Measurements from ENCODE around the gene BCL3.
"Not testable (repeated sequence)": the region's sequence is repeated elsewhere in the genome, so short reads cannot be mapped to it uniquely, and the experiment has no call there.

BCL3 gene

DNA sequence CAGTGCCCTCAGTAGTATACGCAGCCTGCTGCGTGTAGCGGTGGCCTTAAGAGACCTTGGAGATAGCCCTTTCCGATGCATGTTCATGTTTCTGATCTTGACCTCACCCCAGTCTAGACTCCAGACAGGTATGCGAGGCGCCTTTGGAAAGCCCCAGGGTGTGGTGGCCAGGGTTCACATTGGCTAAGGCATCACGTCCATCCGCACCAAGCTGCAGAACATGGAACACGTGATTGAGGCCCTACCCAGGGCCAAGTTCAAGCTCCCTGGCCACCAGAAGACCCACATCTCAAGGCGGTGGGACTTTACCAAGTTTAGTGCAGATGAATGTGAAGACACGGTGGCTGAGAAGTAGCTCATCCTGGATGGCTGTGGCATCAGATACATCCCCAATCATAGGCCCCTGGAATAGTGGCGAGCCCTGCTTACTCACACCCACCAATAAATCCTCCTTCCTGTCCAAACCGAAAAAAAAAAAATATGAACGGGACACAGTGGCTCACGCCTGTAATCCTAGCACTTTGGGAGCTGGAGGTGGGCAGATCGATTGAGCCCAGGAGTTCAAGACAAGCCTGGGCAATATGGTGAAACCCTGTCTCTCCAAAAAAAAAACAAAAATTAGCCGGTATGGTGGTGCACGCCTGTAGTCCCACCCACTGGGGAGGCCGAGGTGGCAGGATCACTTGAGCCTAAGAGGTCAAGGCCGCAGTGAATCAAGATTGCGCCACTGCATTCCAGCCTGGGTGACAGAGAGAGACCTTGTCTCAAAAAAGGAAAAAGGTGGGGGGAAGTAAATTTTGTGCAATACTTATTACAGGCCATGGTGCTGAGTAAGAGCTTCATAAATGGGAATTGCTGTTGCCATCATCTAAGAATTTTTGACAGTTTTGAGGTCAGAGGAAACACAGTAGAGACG, 16.8 kb downstream of the BCL3 start:
- no peak for DNase-seq

DNA sequence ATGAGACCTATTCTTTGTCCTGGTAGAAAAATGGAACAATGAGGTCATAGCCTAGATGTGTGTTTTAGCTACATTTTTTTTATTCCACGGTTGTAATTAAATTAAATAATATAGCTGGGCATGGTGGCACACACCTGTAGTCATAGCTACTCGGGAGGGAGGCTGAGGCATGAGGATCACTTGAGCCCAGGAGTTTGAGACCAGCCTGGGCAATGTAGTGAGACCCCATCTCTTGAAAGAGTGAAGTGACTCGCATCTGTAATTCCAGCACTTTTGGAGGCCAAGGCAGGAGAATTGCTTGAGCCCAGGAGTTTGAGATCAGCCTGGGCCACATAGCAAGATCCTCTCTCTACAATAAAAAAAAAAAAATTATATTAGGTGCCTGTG, 17.4 kb downstream of the BCL3 start:
- DNase-seq, result no peak

DNA sequence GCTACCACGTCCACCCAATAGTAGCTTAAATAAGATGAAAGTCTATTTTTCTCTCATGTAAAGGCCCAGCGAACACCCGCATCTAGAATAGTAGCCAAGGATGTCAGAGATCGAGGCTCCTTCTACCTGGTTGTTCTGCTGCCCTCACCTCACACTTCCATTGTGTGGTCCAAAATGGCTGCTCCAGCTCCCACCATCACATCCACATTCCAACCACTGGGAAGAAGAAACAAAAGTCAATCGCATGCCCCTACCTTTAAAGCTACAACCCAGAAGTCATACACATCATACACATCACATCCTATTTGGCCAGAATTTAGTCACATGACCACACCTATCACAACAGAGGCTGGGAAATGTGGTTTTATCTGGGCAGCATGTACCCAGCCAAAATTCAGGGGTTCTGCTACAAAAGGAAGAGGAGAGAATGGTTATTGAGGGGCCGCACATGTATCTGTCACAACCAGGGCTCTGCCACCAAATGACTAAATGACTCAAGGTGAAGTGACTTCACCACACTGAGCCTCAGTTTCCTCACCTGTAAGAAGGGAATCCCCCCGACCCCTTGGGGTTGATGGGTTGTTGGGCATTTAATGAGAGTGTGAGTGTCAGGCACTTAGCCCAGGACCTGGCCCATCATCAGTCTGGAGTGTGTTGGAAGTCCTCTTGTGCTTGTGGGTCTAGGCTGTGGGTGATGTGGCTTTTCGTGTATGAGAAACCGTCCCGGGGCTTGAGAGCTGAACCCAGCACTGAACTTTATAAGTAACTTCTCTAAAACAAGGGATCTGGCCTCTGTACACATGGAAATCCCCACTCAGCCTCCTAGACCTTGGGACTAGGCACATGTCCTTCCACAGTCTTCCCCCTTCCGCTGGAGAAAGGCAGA, 19.0 kb downstream of the BCL3 start:
- DNase-seq, result no peak

DNA sequence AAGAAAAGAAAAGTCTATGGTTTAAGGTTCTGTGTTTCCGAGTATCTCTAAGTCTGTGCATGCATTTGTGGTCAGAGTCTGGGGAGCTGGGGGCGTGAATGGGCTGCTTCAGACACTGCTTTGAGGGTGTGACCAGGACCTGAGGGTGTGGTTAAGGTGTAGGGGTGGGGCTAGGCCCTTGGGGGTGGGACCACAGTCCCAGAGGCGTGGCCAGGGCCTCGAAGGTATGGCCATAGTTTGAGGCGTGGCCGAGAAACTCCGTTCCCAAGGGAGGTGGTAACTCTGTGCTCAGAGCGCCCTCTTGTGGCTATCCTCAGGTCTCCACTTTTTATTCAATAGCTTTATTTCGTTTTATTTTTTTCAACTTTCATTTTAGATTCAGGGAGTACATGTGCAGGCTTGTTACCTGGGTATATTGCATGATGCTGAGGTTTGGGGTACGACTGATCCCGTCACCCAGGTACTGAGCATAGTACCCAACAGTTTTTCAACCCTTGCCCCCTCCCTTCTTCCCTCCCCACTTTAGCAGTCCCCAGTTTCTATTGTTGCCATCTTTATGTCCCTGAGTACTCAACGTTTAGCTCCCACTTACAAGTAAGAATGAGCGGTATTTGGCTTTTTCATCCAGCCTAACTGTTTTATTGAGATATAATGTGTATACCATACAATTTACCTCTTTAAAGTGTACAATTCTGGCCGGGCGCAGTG, 22.2 kb downstream of the BCL3 start:
- DNase-seq, result peak; percentile 94

DNA sequence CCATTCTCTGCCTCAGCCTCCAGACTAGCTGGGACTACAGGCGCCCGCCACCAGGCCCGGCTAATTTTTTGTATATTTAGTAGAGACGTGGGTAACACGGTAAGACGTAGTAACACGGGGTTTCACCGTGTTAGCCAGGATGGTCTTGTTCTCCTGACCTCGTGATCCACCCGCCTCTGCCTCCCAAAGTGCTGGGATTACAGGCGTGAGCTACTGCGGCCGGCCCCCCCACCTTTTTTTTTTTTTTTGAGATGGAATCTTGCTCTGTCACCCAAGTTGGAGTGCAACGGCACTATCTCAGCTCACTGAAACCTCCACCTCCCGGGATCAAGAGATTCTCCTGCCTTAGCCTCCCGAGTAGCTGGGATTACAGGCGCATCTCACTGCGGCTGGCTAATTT, 23.6 kb downstream of the BCL3 start:
- DNase-seq, result not testable (repeated sequence)

DNA sequence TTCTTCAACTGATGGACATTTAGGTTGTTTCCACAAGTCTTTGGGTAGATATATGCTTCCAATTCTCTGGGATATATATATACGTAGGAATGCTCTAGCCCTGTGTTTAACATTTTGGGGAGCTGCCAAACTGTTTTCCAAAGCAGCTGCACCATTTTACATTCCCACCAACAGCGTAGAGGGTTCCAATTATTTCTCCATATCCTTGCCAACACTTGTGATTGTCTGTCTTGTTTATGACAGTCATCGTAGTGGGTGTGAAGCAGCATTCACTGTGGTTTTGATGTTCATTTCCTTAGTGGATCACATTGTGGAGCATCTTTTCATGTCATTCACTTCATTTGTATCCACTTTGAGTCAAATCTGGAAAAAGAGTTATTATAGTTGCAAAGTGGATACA, 24.5 kb downstream of the BCL3 start:
- no peak for DNase-seq

DNA sequence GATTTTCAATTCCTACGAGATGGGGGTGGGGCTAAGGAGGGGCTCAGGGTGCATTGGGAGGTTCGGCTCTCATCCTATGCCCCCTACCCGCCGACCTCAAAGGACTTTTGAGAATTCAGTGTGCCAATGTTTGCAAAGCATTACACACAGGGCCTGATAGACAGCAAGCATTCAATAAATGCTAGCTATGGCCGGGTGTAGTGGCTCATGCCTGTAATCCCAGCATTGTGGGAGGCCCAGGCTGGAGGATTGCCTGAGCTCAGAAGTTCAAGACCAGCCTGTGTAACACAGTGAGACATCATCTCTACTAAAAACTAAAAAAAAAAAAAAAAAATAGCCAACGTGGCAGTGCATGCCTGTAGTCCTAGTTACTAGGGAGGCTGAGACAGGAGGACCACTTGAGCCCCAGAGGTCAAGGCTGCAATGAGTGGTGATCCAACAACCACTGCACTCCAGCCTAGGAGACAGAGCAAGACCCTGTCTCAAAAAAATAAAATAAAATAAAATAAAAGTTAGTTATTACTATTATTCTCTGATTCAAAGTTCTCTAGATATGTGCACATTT, 27.2 kb downstream of the BCL3 start:
- DNase-seq, result no peak

DNA sequence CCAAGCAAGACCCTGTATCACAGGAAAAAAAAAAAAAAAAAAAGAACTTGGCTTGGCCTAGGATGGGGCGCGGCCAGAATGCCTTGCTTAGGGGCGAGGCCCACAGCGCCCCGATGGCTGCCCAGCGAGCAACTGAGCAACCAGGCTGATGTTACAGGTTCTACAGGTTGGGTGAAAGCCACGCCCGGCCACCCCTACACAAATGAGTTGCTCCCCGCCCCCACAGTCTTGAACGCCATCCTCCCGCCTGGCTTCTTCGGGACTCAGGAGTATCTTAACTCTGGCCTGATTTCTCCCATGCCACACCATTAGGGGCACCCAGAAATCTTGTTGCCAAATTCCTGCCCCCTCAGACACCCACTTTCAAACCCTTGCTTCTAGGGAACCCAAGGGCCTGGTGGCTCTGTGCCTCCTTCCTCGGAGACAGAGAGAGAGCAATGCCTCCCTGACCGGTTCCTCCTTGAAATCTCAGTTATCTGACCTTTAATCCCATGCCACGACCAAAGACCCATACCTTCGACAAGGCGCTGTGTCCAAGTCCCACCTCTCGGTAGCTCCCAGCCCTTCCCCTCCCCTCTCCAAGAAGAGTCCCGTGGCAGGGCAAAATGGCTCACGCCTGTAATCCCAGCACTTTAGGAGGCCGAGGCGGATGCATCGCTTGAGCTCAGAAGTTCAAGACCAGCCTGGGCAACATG, 28.0 kb downstream of the BCL3 start:
- DNase-seq, result no peak

DNA sequence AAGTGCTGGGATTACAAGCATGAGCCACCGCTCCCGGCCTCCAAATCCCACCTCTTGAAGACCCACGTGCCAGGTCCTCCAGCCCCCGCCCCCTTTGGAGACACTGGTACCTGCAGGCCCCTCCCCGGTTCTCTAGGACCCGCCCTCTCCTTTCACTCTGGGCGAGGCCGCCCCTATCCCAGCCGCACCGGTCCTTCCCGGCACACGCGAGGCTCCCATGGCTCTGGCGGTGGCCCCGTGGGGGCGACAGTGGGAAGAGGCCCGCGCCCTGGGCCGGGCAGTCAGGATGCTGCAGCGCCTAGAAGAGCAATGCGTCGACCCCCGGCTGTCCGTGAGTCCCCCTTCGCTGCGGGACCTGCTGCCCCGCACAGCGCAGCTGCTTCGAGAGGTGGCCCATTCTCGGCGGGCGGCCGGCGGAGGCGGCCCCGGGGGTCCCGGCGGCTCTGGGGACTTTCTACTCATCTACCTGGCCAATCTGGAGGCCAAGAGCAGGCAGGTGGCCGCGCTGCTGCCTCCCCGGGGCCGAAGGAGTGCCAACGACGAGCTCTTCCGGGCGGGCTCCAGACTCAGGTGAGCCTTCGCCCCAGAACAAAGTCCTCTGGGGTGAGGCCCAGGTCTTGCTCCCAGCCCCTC, 29.3 kb downstream of the BCL3 start, which contains the start of gene CBLC:
Gene CBLC (plus strand): TSS at position 176 of the 633 bp plus-strand sequence. CDS start 42 bp downstream, at position 218.
- no peak for DNase-seq

DNA sequence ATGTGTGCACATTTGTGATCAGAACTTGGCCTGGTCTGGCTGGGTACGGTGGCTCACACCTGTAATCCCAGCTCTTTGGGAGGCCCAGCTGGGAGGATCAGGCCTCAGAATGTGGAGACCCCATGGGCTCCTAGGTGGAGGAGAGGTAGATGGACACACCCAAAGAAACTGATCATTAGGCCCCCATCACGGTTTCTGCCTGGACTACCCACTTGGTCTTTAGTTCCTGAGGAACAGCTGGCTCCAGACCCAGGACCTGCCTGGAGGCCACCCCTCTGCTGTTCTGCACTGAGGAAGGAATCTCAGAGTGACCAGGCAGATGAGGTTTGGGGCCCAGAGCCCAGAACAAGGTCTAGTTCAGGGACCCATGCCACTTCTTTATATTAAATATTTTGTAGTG, 30.6 kb downstream of the BCL3 start:
- DNase-seq, result no peak

DNA sequence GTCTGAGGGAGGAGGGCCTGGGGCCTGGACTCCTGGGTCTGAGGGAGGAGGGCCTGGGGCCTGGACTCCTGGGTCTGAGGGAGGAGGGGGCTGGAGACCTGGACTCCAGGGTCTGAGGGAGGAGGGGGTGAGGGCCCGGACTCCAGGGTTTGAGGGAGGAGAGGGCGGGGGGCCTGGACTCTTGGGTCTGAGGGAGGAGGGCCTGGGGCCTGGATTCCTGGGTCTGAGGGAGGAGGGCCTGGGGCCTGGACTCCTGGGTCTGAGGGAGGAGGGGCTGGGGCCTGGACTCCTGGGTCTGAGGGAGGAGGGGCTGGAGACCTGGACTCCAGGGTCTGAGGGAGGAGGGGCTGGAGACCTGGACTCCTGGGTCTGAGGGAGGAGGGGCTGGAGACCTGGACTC, 33.2 kb downstream of the BCL3 start:
- not testable (repeated sequence) for DNase-seq

DNA sequence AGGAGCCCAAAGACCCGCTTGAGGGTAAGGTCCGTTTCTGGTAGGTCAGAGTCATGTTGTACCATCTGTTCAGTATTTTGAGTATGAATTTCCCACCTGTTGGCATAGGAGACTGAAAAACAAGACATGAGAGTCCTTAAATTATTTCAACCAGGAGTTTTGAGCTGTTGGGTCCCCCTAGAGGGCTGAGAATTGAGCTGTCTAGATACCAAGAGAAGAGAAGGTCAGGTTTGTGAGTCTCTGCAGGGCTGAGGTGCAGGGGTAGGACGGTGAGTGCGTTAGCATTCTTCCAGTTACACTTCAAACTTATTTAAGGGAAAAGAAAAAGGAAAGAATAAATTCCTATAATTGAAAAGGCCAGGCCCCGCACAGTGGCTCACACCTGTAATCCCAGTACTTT, 34.2 kb downstream of the BCL3 start:
- DNase-seq, result no peak

DNA sequence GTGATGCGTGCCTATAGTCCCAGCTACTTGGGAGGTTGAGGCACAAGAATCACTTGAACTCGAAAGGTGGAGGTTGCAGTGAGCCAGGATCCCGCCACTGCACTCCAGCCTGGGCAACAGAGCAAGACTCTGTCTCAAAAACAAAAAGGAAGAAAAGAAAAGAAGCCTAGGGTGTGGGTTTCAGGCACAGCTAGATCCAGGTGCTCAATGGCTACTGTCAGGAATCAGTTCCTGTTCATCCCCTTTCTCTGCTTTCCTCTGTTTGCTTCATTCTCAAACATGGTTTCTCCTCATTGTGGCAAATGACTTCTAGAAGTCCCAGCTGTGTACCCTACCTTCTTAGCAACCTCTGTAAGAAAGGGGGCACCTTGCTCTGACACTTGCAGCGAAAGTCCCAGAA, 35.0 kb downstream of the BCL3 start:
- no peak for DNase-seq

DNA sequence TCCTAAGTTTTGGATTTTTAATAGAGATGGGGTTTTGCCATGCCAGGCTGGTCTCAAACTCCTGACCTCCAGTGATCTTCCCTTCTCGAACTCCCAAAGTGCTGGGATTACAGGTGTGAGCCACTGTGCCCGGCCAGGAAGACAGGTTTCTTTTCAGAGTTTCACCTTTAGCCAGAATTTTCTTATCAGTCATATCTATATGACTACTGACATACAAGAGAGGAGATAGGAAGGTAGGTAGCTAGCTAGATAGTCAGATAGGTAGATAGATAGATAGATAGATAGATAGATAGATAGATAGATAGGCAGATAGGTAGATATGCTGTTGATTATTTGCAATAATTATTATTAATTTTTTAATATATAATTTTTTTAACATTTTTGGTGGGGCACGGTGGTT, 36.8 kb downstream of the BCL3 start:
- DNase-seq, result no peak

DNA sequence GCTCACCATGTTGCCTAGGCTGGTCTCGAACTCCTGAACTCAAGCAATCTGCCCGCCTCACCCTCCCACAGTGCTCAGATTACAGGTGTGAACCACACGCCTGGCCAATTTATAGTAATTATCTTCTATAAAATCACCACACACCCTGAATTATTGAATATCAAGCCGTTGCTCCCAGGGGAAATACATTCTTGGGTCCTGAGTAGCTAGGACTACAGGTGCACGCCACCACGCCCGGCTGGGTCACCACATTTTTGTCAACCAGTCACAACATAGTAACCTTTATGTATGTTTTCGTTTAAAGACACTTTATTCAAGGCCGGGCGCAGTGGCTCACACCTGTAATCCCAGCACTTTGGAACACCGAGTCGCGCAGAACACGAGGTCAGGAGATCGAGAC, 37.5 kb downstream of the BCL3 start:
- no peak for DNase-seq

DNA sequence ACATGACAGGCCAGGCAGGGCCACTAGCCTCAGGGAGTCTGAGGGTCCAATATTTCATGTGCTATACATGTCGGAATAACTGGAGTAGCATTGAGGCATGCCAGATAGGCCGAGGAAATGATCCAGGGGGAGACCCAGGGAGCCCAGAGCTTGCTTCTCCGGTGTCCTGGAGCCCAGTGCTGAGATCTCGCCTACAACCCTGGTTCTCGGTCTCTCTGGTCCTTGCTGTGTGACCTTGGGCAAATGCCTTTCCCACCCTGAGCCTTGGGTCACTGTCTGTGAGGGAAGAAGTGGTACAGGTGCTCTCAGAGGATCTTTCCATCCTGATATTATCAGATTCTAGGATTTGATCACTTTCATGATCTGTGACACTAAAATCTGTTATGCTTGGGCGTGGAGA, 40.5 kb downstream of the BCL3 start:
- no peak for DNase-seq

DNA sequence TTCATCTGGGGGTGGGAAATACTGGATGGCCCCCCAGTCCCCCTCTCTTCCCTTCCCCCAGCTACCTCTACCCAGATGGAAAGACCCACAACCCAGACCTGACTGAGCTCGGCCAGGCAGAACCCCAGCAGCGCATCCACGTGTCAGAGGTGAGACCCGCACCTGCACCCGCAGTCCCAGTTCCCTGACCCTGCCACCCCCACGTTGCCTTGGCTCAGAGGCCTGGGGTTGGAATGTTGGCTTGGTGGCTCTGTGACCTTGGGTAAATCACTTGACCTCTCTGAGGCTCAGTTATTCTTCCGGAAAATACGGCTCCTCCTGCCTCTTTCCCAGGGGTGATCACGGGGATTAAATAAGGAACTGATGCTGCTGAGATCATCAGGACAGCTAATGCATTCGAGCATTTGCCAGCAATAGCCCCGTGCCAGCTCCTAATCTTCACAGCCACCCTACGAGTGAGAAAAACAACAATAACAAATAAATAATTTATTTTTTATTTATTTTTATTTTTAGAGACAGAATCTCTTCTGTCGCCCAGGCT, 41.5 kb downstream of the BCL3 start:
- DNase-seq, result no peak

DNA sequence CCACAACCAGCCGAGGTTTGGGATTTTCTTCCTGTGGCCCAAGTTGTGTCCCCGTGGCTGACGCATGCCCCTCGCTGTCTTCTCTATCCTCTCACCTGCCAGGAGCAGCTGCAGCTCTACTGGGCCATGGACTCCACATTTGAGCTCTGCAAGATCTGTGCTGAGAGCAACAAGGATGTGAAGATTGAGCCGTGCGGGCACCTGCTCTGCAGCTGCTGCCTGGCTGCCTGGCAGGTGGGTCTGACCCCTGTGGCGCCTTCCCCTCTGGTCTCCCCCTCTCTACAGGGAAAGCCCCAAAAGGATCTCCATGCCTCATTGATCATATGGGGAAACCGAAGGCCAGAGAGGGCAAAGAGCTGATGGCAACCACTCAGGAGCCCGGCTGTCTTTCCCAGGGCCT, 43.8 kb downstream of the BCL3 start:
- no peak for DNase-seq

DNA sequence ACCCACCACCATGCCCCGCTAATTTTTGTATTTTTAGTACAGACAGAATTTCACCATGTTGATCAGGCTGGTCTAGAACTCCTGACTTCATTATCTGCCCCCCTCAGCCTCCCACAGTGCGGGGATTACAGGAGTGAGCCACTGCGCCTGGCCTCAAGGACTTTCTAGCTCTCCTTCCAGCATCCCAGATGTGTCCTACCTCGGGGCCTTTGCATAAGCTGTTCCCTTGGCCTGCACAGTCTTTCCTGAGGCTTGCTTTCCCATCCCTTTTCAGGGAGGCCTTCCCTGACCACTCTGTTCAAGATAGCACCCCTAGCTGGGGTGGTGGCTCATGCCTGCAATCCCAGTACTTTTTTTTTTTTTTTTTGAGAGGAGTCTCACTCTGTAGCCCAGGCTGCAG, 46.1 kb downstream of the BCL3 start:
- no peak for DNase-seq

DNA sequence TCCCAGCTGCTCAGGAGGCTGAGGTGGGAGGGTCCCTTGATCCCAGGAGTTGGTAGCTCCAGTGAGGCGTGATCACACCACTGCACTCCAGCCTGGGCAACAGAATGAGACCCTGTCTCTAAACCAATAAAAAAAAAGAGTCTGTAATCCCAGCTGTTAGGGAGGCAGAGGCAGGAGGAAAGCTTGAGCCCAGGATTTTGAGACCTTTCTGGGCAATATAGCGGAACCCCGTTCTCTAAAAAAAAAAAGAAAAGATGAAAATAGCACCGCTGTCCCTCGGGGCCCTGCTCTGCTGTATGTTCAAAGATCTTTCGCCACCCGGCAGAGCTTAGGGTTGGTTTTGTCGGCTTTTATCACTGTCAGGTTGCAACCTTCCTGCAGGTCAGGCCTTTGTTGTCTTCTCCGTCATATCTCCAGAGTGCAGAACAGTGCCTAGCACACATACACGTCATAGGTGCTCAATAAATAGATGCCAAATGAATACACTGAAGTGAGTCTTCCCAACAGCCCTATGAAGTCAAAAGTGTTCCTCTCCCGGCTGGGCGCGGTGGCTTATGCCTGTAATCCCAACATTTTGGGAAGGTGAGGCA, 47.0 kb downstream of the BCL3 start:
- DNase-seq, result no peak

DNA sequence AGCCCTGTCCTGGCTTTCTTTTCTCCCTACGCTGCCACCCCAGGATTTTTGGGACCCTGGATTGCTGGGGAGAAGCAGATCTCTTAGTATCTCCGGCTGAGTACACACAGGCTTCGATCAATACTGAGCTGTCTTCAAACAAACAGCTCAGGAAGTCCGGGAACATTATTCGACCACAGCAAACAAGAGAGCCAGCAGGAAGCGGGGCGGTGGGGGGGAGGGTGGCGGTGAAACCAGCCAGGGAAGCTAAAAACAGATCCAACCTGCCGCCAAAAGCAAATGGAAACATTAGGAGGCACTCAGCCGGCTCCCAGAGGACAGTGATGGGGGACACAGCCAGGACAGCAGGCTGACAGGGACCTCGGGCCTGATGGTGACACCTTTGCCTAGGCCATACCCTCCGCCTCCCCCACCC, 48.2 kb downstream of the BCL3 start:
- DNase-seq, result no peak

All from stimulated activated naive CD4-positive, alpha-beta T cell treated with Interleukin-2 at 50 U/mL for 16 hours (primary cell).